ENCODE data around the gene FAM204A.

- TF ChIP-seq SUZ12 (IDR thresholded peaks at IDR 0.05) (no peak), LEF1 (IDR thresholded peaks at IDR 0.05; ENCODE audit: borderline replicate concordance) (no peak), SP1 (IDR thresholded peaks at IDR 0.05) (no peak), FOXM1 (IDR thresholded peaks at IDR 0.05; ENCODE audit: borderline replicate concordance) (no peak), NFRKB (IDR thresholded peaks at IDR 0.05) (no peak), FOXK2 (IDR thresholded peaks at IDR 0.05) (no peak), ZNF384 (IDR thresholded peaks at IDR 0.05) (no peak), BHLHE40 (IDR thresholded peaks at IDR 0.05; ENCODE audit: borderline replicate concordance) (no peak), ELF4 (IDR thresholded peaks at IDR 0.05) (no peak), L3MBTL2 (conservative IDR thresholded peaks at IDR 0.05) (no peak), TARDBP (IDR thresholded peaks at IDR 0.05) (no peak)
- TF ChIP-seq, protein P1, sequence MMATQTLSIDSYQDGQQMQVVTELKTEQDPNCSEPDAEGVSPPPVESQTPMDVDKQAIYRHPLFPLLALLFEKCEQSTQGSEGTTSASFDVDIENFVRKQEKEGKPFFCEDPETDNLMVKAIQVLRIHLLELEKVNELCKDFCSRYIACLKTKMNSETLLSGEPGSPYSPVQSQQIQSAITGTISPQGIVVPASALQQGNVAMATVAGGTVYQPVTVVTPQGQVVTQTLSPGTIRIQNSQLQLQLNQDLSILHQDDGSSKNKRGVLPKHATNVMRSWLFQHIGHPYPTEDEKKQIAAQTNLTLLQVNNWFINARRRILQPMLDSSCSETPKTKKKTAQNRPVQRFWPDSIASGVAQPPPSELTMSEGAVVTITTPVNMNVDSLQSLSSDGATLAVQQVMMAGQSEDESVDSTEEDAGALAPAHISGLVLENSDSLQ (IDR thresholded peaks at IDR 0.05) = no peak
Observed at GRCh38 chr10:118305730-118306129, 36.4 kb downstream of the FAM204A start.

All from HEK293T (cell line).